CD4-positive, alpha-beta memory T cell (primary cell): Measurements from ENCODE around the gene EIF4ENIF1. TPM values are rescaled to one million over a fixed set of nuclear protein-coding genes. Genes with fewer than 3 reads are reported as not detected.

Source experiments
- CTCF ChIA-PET: fragments of 350-600 bp; sonication (Branson Sonifier 250); formaldehyde crosslinking; loops from one replicate; lab custom pipeline; 2021; ENCODE audit warnings: inconsistent platforms; ENCODE audit not compliant: partially characterized antibody; lab: Charles Lee
- POLR2A ChIA-PET: fragments of 350-600 bp; sonication (Branson Sonifier 250); formaldehyde crosslinking; loops from one replicate; lab custom pipeline; 2021; ENCODE audit not compliant: partially characterized antibody; lab: Charles Lee
- DNase-seq, 5 donors: peaks; one replicate each; pipeline versions ENCODE4 v3.0.0 to v3.0.0-alpha.2; 2020 to 2022; ENCODE audit warnings: mixed read lengths in 1 of 5
- H3K27ac ChIP-seq: one replicate; pipeline ENCODE4 v1.7.0; 2013; ENCODE audit warnings: low read depth, low read length
- H3K27me3 ChIP-seq: 2 replicates; pipeline ENCODE4 v1.7.0; 2013; ENCODE audit warnings: mild to moderate bottlenecking, low read length, moderate library complexity; ENCODE audit not compliant: insufficient read depth
- H3K36me3 ChIP-seq: 2 replicates; pipeline ENCODE4 v1.7.0; 2013; ENCODE audit warnings: mild to moderate bottlenecking, low read length, moderate library complexity; ENCODE audit not compliant: insufficient read depth
- H3K4me1 ChIP-seq: 2 replicates; pipeline ENCODE4 v1.7.0; 2013; ENCODE audit warnings: mild to moderate bottlenecking, low read length, moderate library complexity; ENCODE audit not compliant: insufficient read depth
- H3K4me3 ChIP-seq, 2 donors: one replicate each; pipeline ENCODE4 v1.7.0; 2013; ENCODE audit warnings: low read length in 2 of 2, mild to moderate bottlenecking in 1 of 2
- H3K9me3 ChIP-seq, 2 donors: one replicate each; pipeline ENCODE4 v1.7.0; 2013; ENCODE audit warnings: low read length in 2 of 2, control low read depth in 1 of 2; ENCODE audit not compliant: control insufficient read depth in 1 of 2
- H3K27ac Mint-ChIP-seq, 7 donors: one replicate each; pipeline ENCODE4 v1.8.0; 2020 to 2021; ENCODE audit warnings: mixed read lengths in 7 of 7, mild to moderate bottlenecking in 6 of 7, inconsistent platforms in 3 of 7, moderate library complexity in 3 of 7
- H3K27me3 Mint-ChIP-seq, 2 donors: one replicate each; pipeline ENCODE4 v1.8.0; 2020 to 2021; ENCODE audit warnings: mixed read lengths in 2 of 2
- H3K36me3 Mint-ChIP-seq, 2 donors: one replicate each; pipeline ENCODE4 v1.8.0; 2020 to 2021; ENCODE audit warnings: mixed read lengths in 2 of 2, inconsistent platforms in 1 of 2, mild to moderate bottlenecking in 1 of 2
- H3K4me1 Mint-ChIP-seq, 4 donors: one replicate each; pipeline ENCODE4 v1.8.0; 2020 to 2021; ENCODE audit warnings: mixed read lengths in 4 of 4, mild to moderate bottlenecking in 1 of 4
- H3K4me3 Mint-ChIP-seq, 8 donors: one replicate each; pipeline ENCODE4 v1.8.0; 2020 to 2021; ENCODE audit warnings: mixed read lengths in 8 of 8, mild to moderate bottlenecking in 7 of 8, moderate library complexity in 6 of 8, inconsistent platforms in 3 of 8
- H3K9me3 Mint-ChIP-seq, 8 donors: one replicate each; pipeline ENCODE4 v1.8.0; 2020 to 2021; ENCODE audit warnings: mixed read lengths in 8 of 8, mild to moderate bottlenecking in 5 of 8, inconsistent platforms in 3 of 8, moderate library complexity in 1 of 8
- intact Hi-C: fragments of 100-400 bp; cut with micrococcal nuclease; formaldehyde crosslinking; loops from one replicate; pipeline ENCODE4 v1.15.1; 2023
- polyA plus RNA-seq, 2 donors: library from polyadenylated mRNA; unstranded; fragments of 300-500 nt; fragmentation: Illumina TruSeq; gene quantifications; one replicate each; pipeline ENCODE4 v1.2.3, GENCODE V29; 2021
- total RNA-seq, 2 experiments: library from RNA; stranded (reverse); gene quantifications; one replicate each; pipeline ENCODE4 v1.2.3, GENCODE V29; 2021

The EIF4ENIF1 gene
- total and polyA plus RNA-seq, 4 experiments from 2014 or later: 6.6 to 50.7 (median 29.6) TPM

DNA sequence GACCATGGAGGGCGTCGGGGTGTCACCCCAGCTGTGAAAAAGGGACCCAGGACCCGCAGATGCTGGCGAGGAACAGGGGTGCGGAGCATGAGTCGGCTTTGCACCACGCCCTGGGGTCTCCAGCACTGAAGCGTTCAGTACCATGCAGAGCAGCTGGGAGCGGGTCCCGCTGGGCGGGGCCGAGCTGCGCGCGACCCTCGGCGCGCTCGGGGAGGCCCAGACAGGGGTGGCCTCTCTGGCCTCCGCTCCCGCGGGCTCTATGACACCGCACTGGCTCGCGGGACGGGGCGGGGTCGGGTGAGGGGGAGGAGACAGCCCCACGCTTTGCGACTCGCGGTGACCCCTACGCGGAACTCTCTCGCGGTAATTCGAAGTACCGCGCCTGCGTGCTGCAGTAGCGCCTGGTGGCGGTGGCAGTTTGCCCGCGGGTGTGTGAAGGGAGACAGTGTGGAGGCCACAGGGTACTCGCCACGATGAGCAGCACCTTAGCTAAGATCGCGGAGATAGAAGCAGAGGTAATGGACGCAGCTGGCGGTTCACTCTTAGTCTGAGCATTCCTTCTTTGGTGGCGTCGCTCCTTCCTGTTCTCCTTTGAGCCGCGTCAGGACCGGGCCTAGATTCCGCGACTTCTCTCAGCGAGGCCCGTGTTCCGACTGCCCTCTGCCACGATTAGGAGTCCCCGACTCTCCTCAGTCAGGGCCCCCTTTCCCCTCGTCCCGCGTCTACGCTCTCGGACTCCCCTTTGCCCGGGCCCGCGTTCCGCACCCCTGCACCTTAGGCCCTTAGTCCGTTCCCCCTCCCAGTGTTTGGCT is 90.2 kb downstream of the EIF4ENIF1 start, which contains the start of gene DRG1:
TSS of gene DRG1 (plus strand) at position 394 of the 812 bp plus-strand sequence. CDS start at position 474, 80 bp downstream.
- H3K4me1 Mint-ChIP-seq: peaks cover 16 to 24% (median 20%) of the 10 kb centered on the region in 4 donors
- DNase-seq: peak; percentile 93 to 95 (median 94)
- peaks cover under 1% of the 10 kb centered on the region in 2 donors for H3K27me3 Mint-ChIP-seq
- H3K4me3 ChIP-seq: peak within 1 kb of the TSS; percentile 87 to 97
- peak within 1 kb of the TSS; percentile 92 for H3K27ac ChIP-seq
- H3K4me3 Mint-ChIP-seq: peak within 1 kb of the TSS; percentile 95 to 97 (median 96)
- H3K9me3 Mint-ChIP-seq: no peaks in the 10 kb centered on the region
- POLR2A ChIA-PET: interaction anchor here (0.7 to 6.3 kb wide), 12 partner anchors 9 to 1516 kb away, joined by 3 to 86 read pairs (median 5); partner anchors contain the start of genes EIF4ENIF1, MTMR3, PATZ1 and PIK3IP1
- no peaks in the 10 kb centered on the region for H3K27me3 ChIP-seq
- peaks cover 13% of the 10 kb centered on the region for H3K36me3 ChIP-seq
- H3K9me3 ChIP-seq: no peaks in the 10 kb centered on the region
- peaks cover 9 to 30% of the 10 kb centered on the region in 2 donors for H3K36me3 Mint-ChIP-seq
- H3K4me1 ChIP-seq: peaks cover 26% of the 10 kb centered on the region
- intact Hi-C loops: loop anchor here (1.0 to 2.0 kb wide), 4 partner anchors 54 to 235 kb away; partner anchors contain the start of genes EIF4ENIF1 and SFI1
- H3K27ac Mint-ChIP-seq: peak within 1 kb of the TSS; percentile 90 to 98 (median 96)
- CTCF ChIA-PET: interaction anchor here (0.9 to 1.2 kb wide), 2 partner anchors 53 to 54 kb away, joined by 3 to 6 read pairs; partner anchors contain the start of gene PATZ1

GRCh38 chr22:31398231-31398630 is 91.4 kb downstream of the EIF4ENIF1 start:
- Mint-ChIP-seq H3K36me3 (peaks cover 6 to 21% of the 10 kb centered on the region in 2 donors), H3K9me3 (no peaks in the 10 kb centered on the region), H3K4me1 (peaks cover 16 to 24% (median 20%) of the 10 kb centered on the region in 4 donors), H3K27ac (peak overlapping the region in 1 of 7 donors; percentile 63), H3K27me3 (peaks cover 2% of the 10 kb centered on the region in 2 donors), H3K4me3 (peak overlapping the region in 2 of 8 donors; percentile 31 to 36)
- no peak for DNase-seq
- H3K4me1 ChIP-seq: peaks cover 26% of the 10 kb centered on the region
- ChIA-PET CTCF (no interaction called here), POLR2A (interaction anchor here (0.6 to 6.3 kb wide), 6 partner anchors 23 to 112 kb away, joined by 3 to 86 read pairs (median 6); partner anchors contain the start of genes PATZ1 and PIK3IP1)
- H3K27ac ChIP-seq: no peak overlapping the region
- no peaks in the 10 kb centered on the region for H3K27me3 ChIP-seq
- peaks cover 7% of the 10 kb centered on the region for H3K36me3 ChIP-seq
- H3K9me3 ChIP-seq: no peaks in the 10 kb centered on the region
- intact Hi-C loops: loop anchor here (2.0 kb wide), 1 partner anchor 99 kb away; the partner anchor contains the start of gene SFI1
- H3K4me3 ChIP-seq: no peak overlapping the region

DNA sequence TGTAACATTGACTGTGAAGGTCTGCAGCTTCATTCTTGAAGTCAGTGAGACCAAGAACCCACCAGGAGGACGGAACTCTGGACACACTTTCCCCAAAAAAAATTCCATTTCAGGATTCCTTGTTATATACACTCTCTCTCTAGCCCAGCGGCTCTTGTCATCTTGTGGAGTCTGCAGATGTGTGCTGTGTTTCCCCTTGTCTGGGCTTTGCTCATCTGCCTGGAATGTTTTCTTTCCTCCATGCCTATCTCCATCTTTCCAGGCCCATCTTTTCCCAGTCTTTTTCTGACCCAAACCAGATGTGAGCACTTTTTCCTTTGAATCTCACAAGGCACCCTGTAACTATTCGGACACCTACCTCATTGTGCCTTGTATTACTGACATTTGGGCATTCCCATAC is 95.3 kb downstream of the EIF4ENIF1 start:
- intact Hi-C loops: no loop called here
- ChIA-PET POLR2A (no interaction called here), CTCF (no interaction called here)
- no peak overlapping the region for H3K4me3 Mint-ChIP-seq
- Histone ChIP-seq H3K4me1 (peaks cover 7% of the 10 kb centered on the region), H3K27ac (no peak overlapping the region), H3K9me3 (no peaks in the 10 kb centered on the region), H3K4me3 (no peak overlapping the region), H3K27me3 (no peaks in the 10 kb centered on the region), H3K36me3 (no peaks in the 10 kb centered on the region)
- peaks cover 0 to under 1% of the 10 kb centered on the region in 2 donors for H3K36me3 Mint-ChIP-seq
- peak overlapping the region in 1 of 7 donors; percentile 2 for H3K27ac Mint-ChIP-seq
- peaks cover 2% of the 10 kb centered on the region in 2 donors for H3K27me3 Mint-ChIP-seq
- DNase-seq: no peak
- H3K4me1 Mint-ChIP-seq: peaks cover 0 to 2% (median 2%) of the 10 kb centered on the region in 4 donors
- no peaks in the 10 kb centered on the region for H3K9me3 Mint-ChIP-seq

DNA sequence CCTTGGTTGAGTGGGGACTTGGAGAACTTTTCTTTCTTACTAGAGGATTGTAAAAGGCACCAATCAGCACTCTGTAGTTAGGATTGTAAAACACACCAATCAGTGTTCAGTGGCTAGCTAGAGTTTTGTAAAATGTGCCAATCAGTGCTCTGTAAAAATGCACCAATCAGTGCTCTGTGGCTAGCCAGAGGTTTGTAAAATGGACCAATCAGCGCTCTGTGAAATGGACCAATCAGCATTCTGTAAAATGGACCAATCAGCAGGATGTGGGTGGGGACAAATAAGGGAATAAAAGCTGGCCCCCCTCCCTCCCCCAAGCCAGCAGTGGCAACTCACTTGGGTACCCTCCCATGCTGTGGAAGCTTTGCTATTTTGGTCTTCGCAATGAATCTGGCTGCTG is 95.7 kb downstream of the EIF4ENIF1 start:
- Histone ChIP-seq H3K36me3 (no peaks in the 10 kb centered on the region), H3K27ac (no peak overlapping the region), H3K4me3 (no peak overlapping the region), H3K4me1 (peaks cover 4% of the 10 kb centered on the region), H3K9me3 (no peaks in the 10 kb centered on the region), H3K27me3 (no peaks in the 10 kb centered on the region)
- intact Hi-C loops: no loop called here
- CTCF ChIA-PET: no interaction called here
- Mint-ChIP-seq H3K36me3 (no peaks in the 10 kb centered on the region), H3K9me3 (no peaks in the 10 kb centered on the region), H3K27ac (no peak overlapping the region), H3K4me1 (peaks cover 0 to 2% (median under 1%) of the 10 kb centered on the region in 4 donors), H3K4me3 (no peak overlapping the region), H3K27me3 (peaks cover 2% of the 10 kb centered on the region in 2 donors)
- no peak for DNase-seq
- POLR2A ChIA-PET: interaction anchor here (0.8 kb wide), 1 partner anchor 49 kb away, joined by 7 read pairs; no protein-coding TSS in a partner anchor

Other genes starting within 250 kb of the EIF4ENIF1 start
- gene PIK3IP1, start 197.4 kb downstream of the EIF4ENIF1 start, total RNA-seq: 100 to 1,000 TPM; 399 to 411 TPM
- 100 to 1,000 TPM; 418 to 473 TPM for gene PIK3IP1, start 197.4 kb downstream of the EIF4ENIF1 start, polyA plus RNA-seq
- 10 to 100 TPM; 40.9 to 43.7 TPM for gene PATZ1, start 143.5 kb downstream of the EIF4ENIF1 start, total RNA-seq
- 10 to 100 TPM in 1 of 2 donors, 1 to 10 TPM in 1; 6.6 to 19.7 TPM for gene PATZ1, start 143.5 kb downstream of the EIF4ENIF1 start, polyA plus RNA-seq
- 10 to 100 TPM; 80.3 to 82.5 TPM for gene DRG1, start 90.2 kb downstream of the EIF4ENIF1 start, total RNA-seq
- gene DRG1, start 90.2 kb downstream of the EIF4ENIF1 start, polyA plus RNA-seq: 100 to 1,000 TPM in 1 of 2 donors, 10 to 100 TPM in 1; 74.8 to 128 TPM
- gene SFI1, start 6.7 kb upstream of the EIF4ENIF1 start, total RNA-seq: 100 to 1,000 TPM; 323 to 333 TPM
- gene SFI1, start 6.7 kb upstream of the EIF4ENIF1 start, polyA plus RNA-seq: 10 to 100 TPM; 14.7 to 40.5 TPM
- gene PISD, start 172.4 kb upstream of the EIF4ENIF1 start, total RNA-seq: 10 to 100 TPM; 34.3 to 35.4 TPM
- gene PISD, start 172.4 kb upstream of the EIF4ENIF1 start, polyA plus RNA-seq: 10 to 100 TPM; 16.7 to 27.3 TPM